ENCODE data around the gene AGBL2. TPM values are rescaled to one million over a fixed set of nuclear protein-coding genes. Genes with fewer than 3 reads are reported as not detected.
"Not testable (repeated sequence)": the region's sequence is repeated elsewhere in the genome, so short reads cannot be mapped to it uniquely, and the experiment has no call there.

AGBL2 gene
- total RNA-seq, 4 donors from 2014 or later: 0.44 to 5.9 (median 4.2) TPM; not detected in 1

DNA sequence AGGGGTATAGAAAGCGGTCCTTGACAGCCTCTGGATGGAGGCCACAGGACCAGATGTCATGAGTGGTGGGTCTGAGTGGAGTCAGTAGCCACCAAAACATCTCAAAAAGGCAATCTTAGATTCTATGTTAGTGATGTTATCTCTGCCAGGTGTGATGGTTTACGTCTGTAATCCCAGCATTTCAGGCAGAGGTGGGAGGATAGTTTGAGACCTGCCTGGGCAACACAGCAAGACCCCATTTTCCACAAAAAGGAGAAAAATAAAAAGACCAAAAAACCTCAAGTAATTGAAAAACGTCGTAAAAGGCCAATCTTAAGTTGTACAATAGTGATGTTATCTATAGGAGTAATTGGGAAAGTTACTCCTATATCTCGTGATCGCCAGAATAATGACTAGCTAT is 69.2 kb downstream of the AGBL2 start:
- Histone ChIP-seq H3K27ac (no peak overlapping the region), H3K9me3 (no peaks in the 10 kb centered on the region), H3K4me3 (no peak overlapping the region), H3K36me3 (no peaks in the 10 kb centered on the region), H3K4me1 (peaks cover 0 to 15% (median 3%) of the 10 kb centered on the region in 4 donors), H3K27me3 (no peaks in the 10 kb centered on the region)
- TF ChIP-seq EP300 (IDR thresholded peaks at IDR 0.05) (no peak), POLR2A (IDR thresholded peaks at IDR 0.05) (no peak)
- TF ChIP-seq, protein P1, sequence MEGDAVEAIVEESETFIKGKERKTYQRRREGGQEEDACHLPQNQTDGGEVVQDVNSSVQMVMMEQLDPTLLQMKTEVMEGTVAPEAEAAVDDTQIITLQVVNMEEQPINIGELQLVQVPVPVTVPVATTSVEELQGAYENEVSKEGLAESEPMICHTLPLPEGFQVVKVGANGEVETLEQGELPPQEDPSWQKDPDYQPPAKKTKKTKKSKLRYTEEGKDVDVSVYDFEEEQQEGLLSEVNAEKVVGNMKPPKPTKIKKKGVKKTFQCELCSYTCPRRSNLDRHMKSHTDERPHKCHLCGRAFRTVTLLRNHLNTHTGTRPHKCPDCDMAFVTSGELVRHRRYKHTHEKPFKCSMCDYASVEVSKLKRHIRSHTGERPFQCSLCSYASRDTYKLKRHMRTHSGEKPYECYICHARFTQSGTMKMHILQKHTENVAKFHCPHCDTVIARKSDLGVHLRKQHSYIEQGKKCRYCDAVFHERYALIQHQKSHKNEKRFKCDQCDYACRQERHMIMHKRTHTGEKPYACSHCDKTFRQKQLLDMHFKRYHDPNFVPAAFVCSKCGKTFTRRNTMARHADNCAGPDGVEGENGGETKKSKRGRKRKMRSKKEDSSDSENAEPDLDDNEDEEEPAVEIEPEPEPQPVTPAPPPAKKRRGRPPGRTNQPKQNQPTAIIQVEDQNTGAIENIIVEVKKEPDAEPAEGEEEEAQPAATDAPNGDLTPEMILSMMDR (IDR thresholded peaks at IDR 0.05): no peak
- 86 to 87% methylated on average over 6 of the region's 6 CpGs for WGBS, 2 donors
- no peak for DNase-seq (ENCODE audit: low spot score in 2 of 2)

DNA sequence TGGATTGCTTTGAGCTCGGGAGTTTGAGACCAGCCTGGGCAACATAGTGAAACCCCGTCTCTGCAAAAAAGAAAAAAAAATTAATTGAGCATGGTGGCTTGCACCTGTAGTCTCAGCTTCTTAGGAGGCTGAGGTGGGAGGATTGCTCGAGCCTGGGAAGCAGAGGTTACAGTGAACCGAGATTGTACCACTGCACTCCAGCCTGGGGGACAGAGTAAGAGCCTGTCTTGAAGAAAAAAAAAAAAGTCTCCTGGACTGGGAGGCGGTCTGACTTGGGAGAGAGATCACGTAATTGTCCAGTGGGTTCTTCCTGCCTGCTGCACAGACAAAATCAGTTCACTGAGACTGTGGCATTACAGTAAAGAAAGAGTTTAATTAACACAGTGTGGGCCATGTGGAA is 69.7 kb downstream of the AGBL2 start:
- TF ChIP-seq EP300 (IDR thresholded peaks at IDR 0.05) (no peak), POLR2A (IDR thresholded peaks at IDR 0.05) (no peak)
- TF ChIP-seq, protein P1 (IDR thresholded peaks at IDR 0.05): no peak
- 63 to 64% methylated on average over 6 of the region's 6 CpGs for WGBS, 2 donors
- no peaks in the 10 kb centered on the region for H3K36me3 ChIP-seq
- H3K4me3 ChIP-seq: no peak overlapping the region
- H3K9me3 ChIP-seq: no peaks in the 10 kb centered on the region
- no peak for DNase-seq (ENCODE audit: low spot score in 2 of 2)
- H3K27ac ChIP-seq: no peak overlapping the region
- H3K27me3 ChIP-seq: no peaks in the 10 kb centered on the region
- H3K4me1 ChIP-seq: peaks cover 0 to 20% (median 5%) of the 10 kb centered on the region in 4 donors

DNA sequence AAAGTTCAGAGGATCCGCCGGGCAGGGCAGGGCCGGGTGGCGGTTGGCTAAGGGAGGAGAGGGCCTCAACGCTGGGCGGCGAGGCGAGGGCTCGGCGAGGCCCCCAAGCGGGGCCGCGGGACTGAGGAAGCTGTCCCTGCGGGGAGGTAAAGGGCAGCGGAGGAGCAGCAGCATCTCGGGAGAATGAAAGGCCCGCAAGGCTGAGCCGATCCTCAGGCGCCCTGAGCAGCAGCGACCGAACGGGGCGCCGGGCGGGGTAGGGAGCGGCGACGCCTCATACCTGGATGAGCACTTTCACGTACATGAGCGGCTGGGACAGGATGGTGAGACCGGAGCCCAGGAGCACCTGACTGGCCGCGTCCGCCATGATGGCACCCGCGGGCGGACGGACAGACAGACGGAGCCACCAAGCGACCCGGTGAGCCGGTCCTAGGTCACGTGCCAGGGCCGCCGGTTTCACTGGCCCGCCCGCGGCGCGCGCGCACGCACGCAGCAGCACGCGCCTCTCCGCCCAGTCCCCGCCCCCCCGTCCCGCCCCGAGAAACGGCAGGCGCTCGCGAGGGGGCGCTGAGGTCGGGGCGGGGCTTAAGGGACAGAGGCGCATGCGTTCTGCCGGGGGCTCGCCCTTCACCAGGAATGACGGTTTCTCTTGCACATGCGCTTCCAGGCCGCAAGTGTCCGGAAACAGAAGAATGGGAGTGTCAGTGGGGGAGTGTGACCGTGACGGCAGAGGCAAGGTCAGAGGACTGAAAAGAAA is 72.9 kb downstream of the AGBL2 start, which contains the start of gene MTCH2:
Gene MTCH2, minus strand, starts transcription at position 461 of the 757 bp plus-strand sequence. Its CDS starts 94 bp downstream, at position 367.
- TF ChIP-seq, protein P1 (IDR thresholded peaks at IDR 0.05): peak; percentile 32 to 66 (median 50)
- TF ChIP-seq POLR2A (IDR thresholded peaks at IDR 0.05) (peak; percentile 18 to 76), EP300 (IDR thresholded peaks at IDR 0.05) (peak; percentile 72 to 91)
- Histone ChIP-seq H3K27ac (peak within 1 kb of the TSS; percentile 91 to 95 (median 94)), H3K9me3 (no peaks in the 10 kb centered on the region), H3K4me1 (peaks cover 0 to 29% (median 5%) of the 10 kb centered on the region in 4 donors), H3K27me3 (no peaks in the 10 kb centered on the region), H3K4me3 (peak within 1 kb of the TSS; percentile 68 to 75 (median 74)), H3K36me3 (peaks cover 0 to 19% (median 0%) of the 10 kb centered on the region in 3 donors)
- peak; percentile 87 to 88 for DNase-seq (ENCODE audit: low spot score in 2 of 2)
- WGBS, 2 donors: 0 to 1% methylated on average over 24 to 51 of the region's 78 CpGs

DNA sequence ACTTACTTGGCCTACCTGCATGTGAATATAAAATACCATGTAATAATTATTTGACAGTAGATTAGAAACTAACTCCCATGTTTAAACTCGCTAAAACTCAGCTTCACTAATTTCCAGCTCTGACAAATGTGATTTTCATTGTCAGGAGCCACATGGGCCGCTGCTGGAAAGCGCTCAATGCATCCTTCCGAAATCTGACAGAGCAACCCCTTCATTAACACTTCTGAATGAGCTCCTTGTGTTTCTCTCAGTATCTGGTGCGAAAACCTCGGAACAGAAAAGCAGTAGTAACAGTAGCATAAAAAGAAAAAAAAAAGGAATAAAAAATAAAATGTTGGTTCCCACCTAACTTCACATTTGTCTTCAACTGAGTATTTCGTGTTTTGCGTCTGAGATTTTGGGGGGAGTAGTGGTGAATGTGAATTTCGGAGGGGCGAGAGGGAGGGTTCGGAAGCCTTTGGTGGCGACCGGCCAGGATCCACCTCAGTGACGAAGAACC is 73.5 kb downstream of the AGBL2 start:
- peak overlapping the region; percentile 91 to 95 (median 94) for H3K27ac ChIP-seq
- peak in 1 of 2 donors; percentile 42 for DNase-seq (ENCODE audit: low spot score in 2 of 2)
- no peaks in the 10 kb centered on the region for H3K9me3 ChIP-seq
- H3K4me3 ChIP-seq: peak overlapping the region; percentile 68 to 75 (median 74)
- TF ChIP-seq, protein P1 (IDR thresholded peaks at IDR 0.05): no peak
- no peak for TF ChIP-seq EP300 (IDR thresholded peaks at IDR 0.05)
- no peak for TF ChIP-seq POLR2A (IDR thresholded peaks at IDR 0.05)
- WGBS, 2 donors: 3% methylated on average over 13 of the region's 14 CpGs
- peaks cover 0 to 23% (median 0%) of the 10 kb centered on the region in 3 donors for H3K36me3 ChIP-seq
- peaks cover 0 to 29% (median 5%) of the 10 kb centered on the region in 4 donors for H3K4me1 ChIP-seq
- H3K27me3 ChIP-seq: no peaks in the 10 kb centered on the region

DNA sequence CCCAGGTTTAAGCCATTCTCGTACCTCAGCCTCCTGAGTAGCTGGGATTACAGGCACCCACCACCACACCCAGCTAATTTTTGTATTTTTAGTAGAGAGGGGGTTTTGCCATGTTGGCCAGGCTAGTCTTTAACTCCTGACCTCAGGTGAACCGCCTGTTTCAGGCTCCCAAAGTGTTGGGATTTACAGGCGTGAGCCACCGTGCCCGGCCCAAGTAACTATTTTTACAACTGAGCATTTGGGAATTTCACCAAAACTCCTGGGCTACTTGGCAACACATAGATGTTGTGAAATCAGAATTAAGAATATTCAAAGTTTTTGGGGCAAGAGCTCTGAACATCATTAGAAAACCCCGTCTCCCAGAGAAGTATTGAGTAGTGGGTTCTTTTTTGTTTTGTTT is 74.7 kb downstream of the AGBL2 start:
- Histone ChIP-seq H3K27ac (peak overlapping the region in 2 of 4 donors; percentile 2 to 95), H3K36me3 (peaks cover 0 to 33% (median 0%) of the 10 kb centered on the region in 3 donors), H3K4me1 (peaks cover 0 to 29% (median 5%) of the 10 kb centered on the region in 4 donors)
- 77 to 87% methylated on average over 6 of the region's 6 CpGs for WGBS, 2 donors
- H3K9me3 ChIP-seq, H3K27me3 ChIP-seq, H3K4me3 ChIP-seq: not testable (repeated sequence)
- peak in 1 of 2 donors; percentile 10 for DNase-seq (ENCODE audit: low spot score in 2 of 2)

- not testable (repeated sequence) for H3K27me3 ChIP-seq; DNase-seq (ENCODE audit: low spot score in 2 of 2); H3K27ac ChIP-seq; H3K9me3 ChIP-seq; H3K4me3 ChIP-seq
- H3K36me3 ChIP-seq: peaks cover 4 to 69% (median 5%) of the 10 kb centered on the region in 3 donors
- 94 to 95% methylated on average over 11 of the region's 11 CpGs for WGBS, 2 donors
- peaks cover 0 to 17% (median 3%) of the 10 kb centered on the region in 4 donors for H3K4me1 ChIP-seq
Measured at GRCh38 chr11:47636331-47636730, 78.8 kb downstream of the AGBL2 start.

Measured in tibial nerve (tissue), 4 donors.